GM12878 (cell line): ENCODE results near the gene FYB1. TPM values are rescaled to one million over a fixed set of nuclear protein-coding genes. Genes with fewer than 3 reads are reported as not detected.

Experiments
- ESRRA ChIP-seq: IDR thresholded peaks from 2 replicates; pipeline ENCODE4 v1.6.1; 2012; ENCODE audit warnings: mild to moderate bottlenecking, low read length, improper control_type of control experiment
- JUND ChIP-seq: IDR thresholded peaks from 2 replicates; pipeline ENCODE4 v1.6.1; 2012; ENCODE audit warnings: low read depth, mild to moderate bottlenecking, low read length, improper control_type of control experiment, moderate library complexity
- PRDM15 ChIP-seq: fragments of 450-650 bp; formaldehyde crosslinking; IDR thresholded peaks from 2 replicates; pipeline ENCODE4 v1.4.0; 2020; ENCODE audit warnings: mild to moderate bottlenecking, moderate library complexity
- SP1 ChIP-seq: IDR thresholded peaks from one replicate; pipeline ENCODE4 v1.6.1; 2011; ENCODE audit warnings: low read depth, low read length
- STAT1 ChIP-seq: fragments of 450-650 bp; conservative IDR thresholded peaks from 2 replicates; pipeline ENCODE4 v1.6.1; 2014; ENCODE audit warnings: antibody characterized with exemption, mild to moderate bottlenecking
- ZBTB33 ChIP-seq: fragments of 450-650 bp; IDR thresholded peaks from 2 replicates; pipeline ENCODE4 v1.6.1; 2017; ENCODE audit warnings: mild to moderate bottlenecking
- polyA plus RNA-seq, 11 experiments: library from polyadenylated mRNA; depleted of rRNA in 4 of 11; unstranded in 6 of 11; stranded (reverse) in 5 of 11; fragments of >200 nt; fragmentation: Nextera tagmentation in 4 of 11; fragmentation: Illumina TruSeq in 1 of 11; extraction: Ambion mirVana in 4 of 11; extraction: Trizol in 1 of 11; gene quantifications; 1 replicate in 1 of 11; 2 replicates in 10 of 11; pipeline versions ENCODE4 v1.2.1 to v1.2.3, GENCODE V29; 2011 to 2016; ENCODE audit warnings: inconsistent platforms in 2 of 11, missing spikeins in 2 of 11, low read depth in 1 of 11
- total RNA-seq, 4 experiments: library from RNA; depleted of rRNA in 3 of 4; stranded (reverse); fragments of >200 nt in 3 of 4; fragmentation: Illumina TruSeq in 1 of 4; extraction: Trizol in 1 of 4; gene quantifications; 2 replicates each; pipeline versions ENCODE4 v1.2.1 to v1.2.3, GENCODE V29; 2013 to 2021

FYB1 gene
- total and polyA plus RNA-seq, 10 of the 15 experiments (the other 5 are each of a cell fraction or from before 2014, with no cell fraction given) = 0.06 to 4.3 (median 0.25) TPM; not detected in 2

- TF ChIP-seq ZBTB33 (no peak), JUND (no peak), STAT1 (no peak), ESRRA (no peak), PRDM15 (no peak), SP1 (no peak)
- TF ChIP-seq, all 136 proteins: peak for 0
Observed at GRCh38 chr5:39092581-39093351, 126.6 kb downstream of the FYB1 start (continued).
